H9 (cell line): ENCODE data around the gene TAAR9. TPM values are rescaled to one million over a fixed set of nuclear protein-coding genes. Genes with fewer than 3 reads are reported as not detected.

Source experiments
- DNase-seq: peaks from one replicate; pipeline ENCODE4 v3.0.0-alpha.2; 2017
- H2AFZ ChIP-seq: one replicate; pipeline ENCODE4 v1.6.1; 2013; ENCODE audit warnings: mild to moderate bottlenecking, low read length, control low read depth, moderate library complexity
- H2AK5ac ChIP-seq: 2 replicates; pipeline ENCODE4 v1.6.1; 2013; ENCODE audit warnings: low read length, control low read depth, mixed read lengths; ENCODE audit not compliant: insufficient read length
- H2BK120ac ChIP-seq: one replicate; pipeline ENCODE4 v1.6.1; 2013; ENCODE audit warnings: low read depth, mild to moderate bottlenecking, low read length, control low read depth, inconsistent platforms; ENCODE audit not compliant: poor library complexity, severe bottlenecking
- H2BK12ac ChIP-seq: 2 replicates; pipeline ENCODE4 v1.6.1; 2013; ENCODE audit warnings: low read length, control low read depth, mixed read lengths, low read depth; ENCODE audit not compliant: insufficient read length
- H2BK15ac ChIP-seq: 2 replicates; pipeline ENCODE4 v1.6.1; 2013; ENCODE audit warnings: low read depth, low read length, control low read depth
- H2BK20ac ChIP-seq: one replicate; pipeline ENCODE4 v1.6.1; 2013; ENCODE audit warnings: low read depth, mild to moderate bottlenecking, low read length, control low read depth, inconsistent platforms; ENCODE audit not compliant: poor library complexity, severe bottlenecking
- H2BK5ac ChIP-seq: 2 replicates; pipeline ENCODE4 v1.6.1; 2013; ENCODE audit warnings: low read length, control low read depth, mixed read lengths; ENCODE audit not compliant: insufficient read length
- H3K14ac ChIP-seq: 2 replicates; pipeline ENCODE4 v1.6.1; 2013; ENCODE audit warnings: low read length, control low read depth; ENCODE audit not compliant: insufficient read depth
- H3K18ac ChIP-seq: 2 replicates; pipeline ENCODE4 v1.6.1; 2013; ENCODE audit warnings: low read depth, mild to moderate bottlenecking, mixed read lengths, low read length, control low read depth; ENCODE audit not compliant: insufficient read length
- H3K23ac ChIP-seq: 2 replicates; pipeline ENCODE4 v1.6.1; 2013; ENCODE audit warnings: low read length, control low read depth, mixed read lengths, low read depth; ENCODE audit not compliant: insufficient read length
- H3K23me2 ChIP-seq: 2 replicates; pipeline ENCODE4 v1.6.1; 2013; ENCODE audit warnings: low read depth, mild to moderate bottlenecking, mixed read lengths, low read length, control low read depth; ENCODE audit not compliant: insufficient read length, poor library complexity, severe bottlenecking
- H3K27ac ChIP-seq: 2 replicates; pipeline ENCODE4 v1.5.1; 2013; ENCODE audit warnings: low read length, control low read depth, mixed read lengths, low read depth; ENCODE audit not compliant: insufficient read length
- H3K27me3 ChIP-seq: 2 replicates; pipeline ENCODE4 v1.6.1; 2013; ENCODE audit warnings: low read length, control low read depth, inconsistent platforms; ENCODE audit not compliant: insufficient read depth
- H3K4ac ChIP-seq: 2 replicates; pipeline ENCODE4 v1.6.1; 2013; ENCODE audit warnings: low read depth, mild to moderate bottlenecking, control low read depth, inconsistent platforms, low read length, moderate library complexity
- H3K4me1 ChIP-seq: 2 replicates; pipeline ENCODE4 v1.6.1; 2013; ENCODE audit warnings: low read length, control low read depth, inconsistent platforms; ENCODE audit not compliant: insufficient read depth
- H3K4me2 ChIP-seq: 2 replicates; pipeline ENCODE4 v1.6.1; 2013; ENCODE audit warnings: low read length, control low read depth, mixed read lengths; ENCODE audit not compliant: insufficient read length, insufficient read depth
- H3K56ac ChIP-seq: 2 replicates; pipeline ENCODE4 v1.6.1; 2013; ENCODE audit warnings: low read depth, mild to moderate bottlenecking, mixed read lengths, low read length, control low read depth; ENCODE audit not compliant: insufficient read length
- H3K79me1 ChIP-seq: 2 replicates; pipeline ENCODE4 v1.6.1; 2013; ENCODE audit warnings: low read depth, mild to moderate bottlenecking, moderate library complexity, low read length, control low read depth, inconsistent platforms; ENCODE audit not compliant: insufficient read depth, poor library complexity, severe bottlenecking
- H3K79me2 ChIP-seq: 2 replicates; pipeline ENCODE4 v1.6.1; 2013; ENCODE audit warnings: low read length, control low read depth, inconsistent platforms; ENCODE audit not compliant: insufficient read depth
- H3K9ac ChIP-seq: 2 replicates; pipeline ENCODE4 v1.6.1; 2013; ENCODE audit warnings: low read length, control low read depth, mixed read lengths; ENCODE audit not compliant: insufficient read length; ENCODE audit errors: extremely low read depth
- H3K9me3 ChIP-seq: one replicate; pipeline ENCODE4 v1.6.1; 2013; ENCODE audit warnings: low read depth, low read length, inconsistent platforms; ENCODE audit not compliant: control insufficient read depth
- H3T11ph ChIP-seq: one replicate; pipeline ENCODE4 v1.6.1; 2013; ENCODE audit warnings: mild to moderate bottlenecking, low read length, control low read depth, inconsistent platforms
- H4K20me1 ChIP-seq: one replicate; pipeline ENCODE4 v1.6.1; 2013; ENCODE audit not compliant: control insufficient read depth, insufficient read length, insufficient read depth
- H4K5ac ChIP-seq: 2 replicates; pipeline ENCODE4 v1.6.1; 2013; ENCODE audit warnings: low read depth, mild to moderate bottlenecking, mixed read lengths, low read length, control low read depth; ENCODE audit not compliant: insufficient read length
- H4K8ac ChIP-seq: replicated peaks from 2 replicates; pipeline ENCODE4 v1.6.1; 2013; ENCODE audit warnings: low read length, control low read depth, mixed read lengths, low read depth; ENCODE audit not compliant: insufficient read length
- H4K91ac ChIP-seq: 2 replicates; pipeline ENCODE4 v1.6.1; 2013; ENCODE audit warnings: low read depth, mild to moderate bottlenecking, moderate library complexity, mixed read lengths, low read length, control low read depth; ENCODE audit not compliant: insufficient read length
- H3K27ac Mint-ChIP-seq, 3 experiments: 2 replicates in 2 of 3; 3 replicates in 1 of 3; pipeline ENCODE4 v1.8.0; 2020 to 2021; ENCODE audit warnings: mixed read lengths in 3 of 3, mild to moderate bottlenecking in 1 of 3, moderate library complexity in 1 of 3
- H3K27me3 Mint-ChIP-seq: 2 replicates; pipeline ENCODE4 v1.8.0; 2021; ENCODE audit warnings: low read depth, mild to moderate bottlenecking, moderate library complexity, mixed read lengths
- H3K36me3 Mint-ChIP-seq, 3 experiments: 2 replicates in 2 of 3; 3 replicates in 1 of 3; pipeline ENCODE4 v1.8.0; 2020 to 2021; ENCODE audit warnings: low read depth in 3 of 3, mixed read lengths in 3 of 3; ENCODE audit not compliant: insufficient read depth in 1 of 3
- H3K4me1 Mint-ChIP-seq, 2 experiments: 2 replicates each; pipeline ENCODE4 v1.8.0; 2020; ENCODE audit warnings: mixed read lengths in 2 of 2
- H3K4me3 Mint-ChIP-seq, 2 experiments: 2 replicates in 1 of 2; 3 replicates in 1 of 2; pipeline ENCODE4 v1.8.0; 2020 to 2021; ENCODE audit warnings: mild to moderate bottlenecking in 2 of 2, mixed read lengths in 2 of 2, moderate library complexity in 1 of 2
- H3K9me3 Mint-ChIP-seq, 2 experiments: 2 replicates in 1 of 2; 3 replicates in 1 of 2; pipeline ENCODE4 v1.8.0; 2020; ENCODE audit warnings: mild to moderate bottlenecking in 2 of 2, mixed read lengths in 2 of 2, moderate library complexity in 1 of 2
- WGBS: extraction: QIAGEN DNeasy Blood & Tissue Kit; methylation state at CpG from one replicate; pipeline ENCODE4 v1.1.7; 2013; ENCODE audit warnings: missing lambda C conversion rate, low lambda C conversion rate, mixed read lengths; ENCODE audit not compliant: insufficient read length; ENCODE audit errors: extremely low coverage; 5-methylcytosine and 5-hydroxymethylcytosine counted together
- total RNA-seq: library from RNA; stranded (reverse); gene quantifications from 2 replicates; pipeline ENCODE4 v1.2.1, GENCODE V29; 2021
- TF ChIP-seq, protein P1 (sequence below): fragments of 200-600 bp; sonication (generic); conservative IDR thresholded peaks from 3 replicates; pipeline ENCODE4 v1.8.0; 2021; ENCODE audit warnings: antibody characterized with exemption, mild to moderate bottlenecking

The TAAR9 gene
- total RNA-seq, 1 experiment from 2014 or later: not detected

DNA sequence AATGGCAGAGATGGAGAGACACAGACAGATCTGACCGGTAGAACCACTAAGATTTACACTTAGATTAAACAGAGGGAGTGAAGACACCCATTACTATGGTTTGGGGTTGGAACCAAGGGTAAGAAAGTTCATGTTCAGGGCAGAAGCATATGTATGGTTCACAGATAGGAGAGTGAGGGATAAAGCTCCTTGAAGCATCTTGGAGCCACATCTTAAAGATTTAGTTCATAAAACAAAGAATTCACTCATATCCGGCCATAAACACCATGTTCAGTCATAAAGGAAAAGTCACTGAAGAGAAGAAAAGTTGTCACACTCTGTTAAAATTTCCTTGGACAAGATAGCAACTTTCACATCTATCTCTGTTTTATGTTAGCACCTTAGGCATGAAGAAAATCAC, 43.1 kb upstream of the TAAR9 start:
- no peak overlapping the region for H4K8ac ChIP-seq
- H3K79me1 ChIP-seq: no peaks in the 10 kb centered on the region
- no peaks in the 10 kb centered on the region for H3K27me3 ChIP-seq
- no peak overlapping the region for H2BK15ac ChIP-seq
- Mint-ChIP-seq H3K27me3 (no peaks in the 10 kb centered on the region), H3K27ac (no peak overlapping the region), H3K4me1 (no peaks in the 10 kb centered on the region; a peak in 1 of 4 replicates), H3K9me3 (peaks cover 0 to 2% of the 10 kb centered on the region in 2 experiments; a peak in 2 of 5 replicates), H3K36me3 (peaks cover 6 to 21% (median 15%) of the 10 kb centered on the region in 3 experiments; a peak in 6 of 7 replicates), H3K4me3 (no peak overlapping the region)
- H3K4me1 ChIP-seq: peaks cover 9% of the 10 kb centered on the region
- H2AK5ac ChIP-seq: no peak overlapping the region
- H2AFZ ChIP-seq: no peak overlapping the region
- no peak overlapping the region for H2BK120ac ChIP-seq
- no peak overlapping the region for H3K56ac ChIP-seq
- no peaks in the 10 kb centered on the region for H4K20me1 ChIP-seq
- no peak overlapping the region for H3K14ac ChIP-seq
- no peak overlapping the region for H3K23ac ChIP-seq
- H2BK20ac ChIP-seq: no peak overlapping the region
- DNase-seq: no peak
- no peaks in the 10 kb centered on the region for H3K23me2 ChIP-seq
- no CpG with 5 or more reads among the region's 2 CpGs for WGBS
- H4K91ac ChIP-seq: no peak overlapping the region
- TF ChIP-seq, protein P1, sequence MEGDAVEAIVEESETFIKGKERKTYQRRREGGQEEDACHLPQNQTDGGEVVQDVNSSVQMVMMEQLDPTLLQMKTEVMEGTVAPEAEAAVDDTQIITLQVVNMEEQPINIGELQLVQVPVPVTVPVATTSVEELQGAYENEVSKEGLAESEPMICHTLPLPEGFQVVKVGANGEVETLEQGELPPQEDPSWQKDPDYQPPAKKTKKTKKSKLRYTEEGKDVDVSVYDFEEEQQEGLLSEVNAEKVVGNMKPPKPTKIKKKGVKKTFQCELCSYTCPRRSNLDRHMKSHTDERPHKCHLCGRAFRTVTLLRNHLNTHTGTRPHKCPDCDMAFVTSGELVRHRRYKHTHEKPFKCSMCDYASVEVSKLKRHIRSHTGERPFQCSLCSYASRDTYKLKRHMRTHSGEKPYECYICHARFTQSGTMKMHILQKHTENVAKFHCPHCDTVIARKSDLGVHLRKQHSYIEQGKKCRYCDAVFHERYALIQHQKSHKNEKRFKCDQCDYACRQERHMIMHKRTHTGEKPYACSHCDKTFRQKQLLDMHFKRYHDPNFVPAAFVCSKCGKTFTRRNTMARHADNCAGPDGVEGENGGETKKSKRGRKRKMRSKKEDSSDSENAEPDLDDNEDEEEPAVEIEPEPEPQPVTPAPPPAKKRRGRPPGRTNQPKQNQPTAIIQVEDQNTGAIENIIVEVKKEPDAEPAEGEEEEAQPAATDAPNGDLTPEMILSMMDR: no peak
- H3K4ac ChIP-seq: no peak overlapping the region
- no peak overlapping the region for H3T11ph ChIP-seq
- no peak overlapping the region for H4K5ac ChIP-seq
- no peak overlapping the region for H3K4me2 ChIP-seq
- H3K9me3 ChIP-seq: no peaks in the 10 kb centered on the region
- H3K27ac ChIP-seq: no peak overlapping the region
- H3K79me2 ChIP-seq: no peaks in the 10 kb centered on the region; the same call in 1 of the 2 replicates
- no peak overlapping the region for H3K18ac ChIP-seq
- no peak overlapping the region for H3K9ac ChIP-seq
- H2BK12ac ChIP-seq: no peak overlapping the region
- no peak overlapping the region for H2BK5ac ChIP-seq
